GM21576 (cell line): ENCODE data around the gene PKNOX2.

Experiments
- ATAC-seq: cut with Tn5 transposase; IDR thresholded peaks from one replicate; pipeline ENCODE4 v1.9.1; 2021; ENCODE audit warnings: mild to moderate bottlenecking, moderate library complexity; ENCODE audit not compliant: unreplicated experiment

PKNOX2 gene

DNA sequence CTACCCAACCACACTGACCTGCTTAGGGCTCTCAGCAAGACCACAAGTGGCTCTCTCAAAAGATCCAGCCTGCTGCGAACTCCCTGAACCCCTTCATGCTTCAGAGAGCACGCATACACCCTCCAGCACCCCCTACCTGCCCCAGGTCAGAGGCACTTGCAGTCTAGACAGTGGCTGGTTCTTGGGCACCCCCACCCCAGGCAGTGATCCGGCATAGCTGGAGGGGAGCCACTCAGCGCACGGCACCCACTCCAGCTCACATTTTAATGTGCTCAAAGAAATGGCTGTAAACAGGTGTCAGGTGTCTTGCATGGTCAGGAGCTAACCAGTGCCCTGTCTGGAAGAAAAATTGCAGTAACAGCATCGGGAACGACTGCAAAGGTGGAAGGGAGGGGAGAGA is 140.8 kb downstream of the PKNOX2 start:
- no peak for ATAC-seq

DNA sequence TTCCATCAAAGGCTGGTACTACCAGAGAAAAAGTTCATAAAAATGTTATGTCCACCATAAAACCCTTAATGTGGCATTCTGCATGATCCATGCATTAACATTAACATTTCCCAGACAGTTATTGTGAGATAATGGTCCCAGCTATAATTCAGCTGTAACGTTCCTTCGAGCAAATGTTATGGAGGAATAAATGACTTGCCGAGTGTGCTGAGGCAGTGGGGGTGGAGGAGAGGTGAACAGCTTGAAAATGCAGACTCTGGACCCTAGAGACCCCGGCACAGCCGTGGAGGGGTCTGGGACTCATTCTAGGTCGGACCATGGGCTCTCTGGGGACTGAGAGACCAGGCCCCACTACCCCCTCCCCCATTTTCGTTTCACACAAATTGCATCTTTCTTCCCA is 141.9 kb downstream of the PKNOX2 start:
- ATAC-seq, result no peak

DNA sequence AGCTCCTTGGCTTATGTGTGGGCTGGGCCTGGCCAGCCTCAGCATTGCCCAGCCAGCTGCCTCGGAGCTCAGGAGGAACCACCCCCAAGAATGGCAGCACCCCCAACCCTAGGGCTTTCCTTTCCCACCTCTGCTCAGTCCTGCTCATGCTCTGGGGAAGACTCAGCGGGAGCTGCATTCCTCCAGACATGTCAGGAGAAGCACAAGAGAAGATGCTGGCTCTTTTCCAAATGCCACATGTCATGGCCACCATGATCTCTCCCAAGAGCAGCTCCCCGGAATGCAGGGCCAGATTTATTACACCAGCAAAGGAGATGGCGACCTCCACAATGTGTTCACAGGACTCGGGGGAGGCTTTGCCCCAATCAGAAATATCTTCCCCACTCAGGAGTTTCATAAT is 143.7 kb downstream of the PKNOX2 start:
- ATAC-seq, result no peak

DNA sequence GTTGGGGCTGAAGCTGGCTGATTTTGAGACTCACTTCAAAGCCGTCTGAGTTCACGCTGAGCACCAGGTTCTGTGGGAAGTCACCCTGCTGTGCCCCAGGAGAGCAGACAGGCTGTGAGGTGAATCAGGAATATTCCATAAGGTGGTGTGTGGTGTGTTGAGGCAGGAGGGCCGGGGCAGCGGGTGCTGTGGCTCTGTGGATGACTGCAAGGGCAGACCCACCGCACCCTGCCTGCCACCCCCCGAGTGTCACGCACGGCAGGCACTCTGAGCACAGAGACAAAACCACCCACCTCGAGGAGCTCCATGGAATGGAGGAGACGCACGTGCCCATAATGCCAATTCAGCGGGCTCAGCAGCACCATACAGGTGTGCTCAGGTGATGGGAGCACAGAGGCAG is 147.8 kb downstream of the PKNOX2 start:
- ATAC-seq, result no peak

DNA sequence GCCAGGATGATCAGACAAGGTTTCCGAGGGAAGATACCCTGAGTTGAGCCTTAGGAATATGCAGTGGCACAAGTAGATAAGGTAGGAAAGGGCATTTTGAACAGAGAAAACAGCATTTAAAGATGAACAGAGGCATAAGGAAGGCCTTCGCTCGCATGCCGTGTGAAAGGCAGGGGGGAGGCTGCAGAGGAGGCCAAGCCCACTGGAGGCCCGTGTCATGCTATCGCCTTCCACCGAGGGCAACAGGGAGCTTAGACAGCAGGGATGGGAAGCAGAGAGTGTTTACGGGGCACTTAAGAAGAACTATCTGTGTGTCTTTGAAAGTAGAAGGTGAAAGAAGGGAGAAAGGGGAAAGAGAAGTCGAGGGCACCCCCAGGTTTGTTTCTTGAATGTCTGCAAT is 148.3 kb downstream of the PKNOX2 start:
- ATAC-seq, result no peak

DNA sequence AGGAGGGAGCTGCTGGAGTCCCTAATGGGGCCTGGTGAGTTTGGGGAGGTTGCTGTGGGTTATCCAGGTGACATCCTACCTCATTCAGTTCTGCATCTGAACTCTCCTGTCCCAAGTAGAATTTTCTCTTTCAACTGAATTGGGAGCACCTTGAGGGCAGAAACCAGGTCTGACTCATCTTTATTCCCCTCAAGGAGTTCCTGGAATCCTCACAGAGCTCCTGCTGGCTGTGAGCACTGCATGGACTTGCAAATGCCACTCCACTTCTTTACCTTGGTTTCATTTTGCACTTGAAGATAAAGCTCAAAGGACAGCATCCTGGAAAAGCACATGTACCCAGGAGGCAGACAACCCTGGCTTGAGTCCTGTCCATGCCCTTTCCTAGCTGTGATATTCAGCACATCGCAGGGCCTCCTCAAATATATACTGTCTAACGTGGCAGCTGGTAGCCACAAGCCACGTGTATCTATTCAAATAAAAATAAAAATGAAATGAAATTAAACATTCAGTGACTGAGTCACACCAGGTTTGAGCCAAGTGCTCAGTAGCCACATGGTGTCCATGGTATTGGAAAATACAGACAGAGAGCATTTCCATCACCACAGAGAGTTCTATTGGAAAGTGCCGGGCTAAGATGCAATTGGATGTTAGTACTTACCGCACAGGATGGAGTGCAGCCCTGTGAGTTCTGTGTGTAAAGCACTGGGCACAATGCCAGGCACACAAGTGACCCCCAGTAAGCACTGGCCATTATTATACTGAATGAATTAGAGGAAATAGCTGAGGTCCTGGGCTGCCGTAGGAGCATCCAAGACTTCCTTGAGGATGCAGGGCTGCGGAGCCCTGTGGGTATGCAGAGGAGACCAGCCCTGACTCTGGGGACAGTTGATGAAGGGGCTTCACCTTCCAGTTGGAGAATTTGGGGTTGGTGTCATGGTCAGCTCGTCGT is 149.0 kb downstream of the PKNOX2 start:
- ATAC-seq, result no peak

DNA sequence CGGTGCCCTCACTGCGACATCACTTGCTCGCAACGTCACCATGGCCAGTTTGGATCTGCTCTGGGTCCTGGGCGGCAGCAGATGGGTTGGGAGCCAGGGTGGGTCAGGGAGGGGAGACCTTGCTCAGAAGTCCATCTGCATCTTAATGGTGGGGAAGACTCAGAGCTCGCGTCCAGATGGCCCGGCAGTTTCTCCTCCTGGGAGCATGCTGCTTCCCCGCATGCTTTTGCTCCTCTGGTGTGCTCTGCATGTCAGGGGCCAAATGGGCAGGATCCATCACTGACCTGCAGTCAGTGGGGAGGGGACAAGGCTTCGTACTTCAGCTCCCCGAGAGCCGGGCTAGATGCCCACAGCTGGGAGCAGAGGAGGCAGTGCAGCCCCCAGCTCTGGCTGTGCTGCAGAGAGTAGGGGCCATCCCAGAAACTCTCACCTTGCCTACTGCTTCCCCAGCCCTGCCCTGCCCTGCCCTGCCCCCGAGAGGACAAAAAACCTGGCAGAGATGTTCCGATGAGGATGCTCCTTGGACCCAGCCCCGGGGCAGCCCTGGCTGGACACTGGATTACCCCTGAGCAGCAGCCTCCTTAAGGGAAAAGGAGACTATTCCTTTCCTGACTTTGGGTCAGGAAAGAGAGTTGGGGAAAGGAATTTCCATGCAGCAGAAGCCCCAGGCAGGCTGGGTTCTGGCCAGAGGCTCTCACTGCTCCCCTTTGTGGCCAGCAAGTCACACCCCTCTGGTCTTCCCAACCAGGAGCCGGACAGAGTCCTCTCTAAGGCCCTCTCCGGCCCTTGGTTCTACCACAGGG is 149.9 kb downstream of the PKNOX2 start:
- no peak for ATAC-seq

DNA sequence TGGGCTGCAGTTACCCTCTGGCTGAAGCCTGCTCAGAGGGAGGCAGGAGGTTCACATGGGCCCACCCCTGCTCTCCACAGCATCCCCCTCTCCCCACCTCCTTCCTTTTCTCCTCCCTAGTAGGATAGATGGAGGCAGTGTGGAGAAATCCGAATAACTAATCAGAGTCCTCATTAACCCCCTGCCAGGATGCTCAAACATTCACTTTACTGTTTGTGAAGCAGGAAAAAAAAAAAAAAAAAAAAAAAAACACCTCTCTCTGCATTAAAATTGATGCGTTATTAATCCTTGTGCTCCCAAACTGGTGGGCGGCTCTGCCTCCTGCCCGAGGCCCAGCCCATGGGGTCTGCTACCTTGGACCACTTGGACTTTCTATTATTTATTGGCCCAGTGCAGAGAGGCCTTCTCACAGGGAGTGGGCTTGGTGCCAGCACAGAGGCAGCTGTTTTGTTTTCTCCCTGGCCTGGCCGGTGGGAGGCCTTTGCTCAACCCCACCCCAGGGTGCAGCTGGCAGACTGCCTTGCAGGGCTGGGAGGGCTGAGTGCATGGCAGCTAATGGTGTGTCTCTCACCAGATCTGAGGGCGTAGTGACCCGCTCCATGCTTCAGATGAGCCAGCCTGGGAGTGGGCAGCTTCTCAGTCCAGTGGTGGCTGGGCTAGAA is 150.7 kb downstream of the PKNOX2 start:
- ATAC-seq, result no peak

DNA sequence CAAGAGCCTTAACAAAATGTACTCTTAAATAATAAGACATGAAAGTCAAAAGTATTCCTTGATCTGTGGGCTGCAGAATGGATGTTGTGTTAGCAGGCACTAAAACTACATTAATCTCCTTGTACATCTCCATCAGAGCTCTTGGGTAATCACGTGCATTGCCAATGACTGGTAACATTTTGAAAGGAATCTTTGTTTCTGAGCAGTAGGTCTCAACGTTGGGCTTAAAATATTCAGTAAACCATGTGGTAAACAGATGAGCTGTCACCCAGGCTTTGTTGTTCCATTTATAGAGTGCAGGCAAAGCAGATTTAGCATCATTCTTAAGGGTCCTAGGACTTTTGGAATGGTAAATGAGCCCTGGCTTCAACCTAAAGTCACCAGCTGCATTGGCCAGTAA is 152.9 kb downstream of the PKNOX2 start:
- ATAC-seq, result no peak

DNA sequence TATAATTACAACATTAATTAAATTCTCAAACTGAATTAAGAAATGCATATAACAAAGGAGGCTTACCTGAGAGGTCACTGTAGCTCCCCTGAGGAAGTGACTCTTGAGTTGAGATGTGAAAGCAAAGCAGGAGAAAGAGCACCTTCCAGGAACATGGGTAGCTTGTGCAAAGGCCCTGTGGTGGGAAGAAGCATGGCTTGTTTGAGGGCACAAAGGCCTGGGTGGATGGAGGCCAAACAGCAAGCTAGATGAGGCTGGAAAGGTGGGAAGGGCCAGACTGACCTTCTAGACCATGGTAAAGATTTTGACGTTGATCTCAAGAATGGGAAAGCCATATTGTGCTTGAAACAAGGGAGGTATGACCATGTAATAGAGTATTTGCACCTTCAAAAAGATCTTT is 155.1 kb downstream of the PKNOX2 start:
- ATAC-seq, result no peak

DNA sequence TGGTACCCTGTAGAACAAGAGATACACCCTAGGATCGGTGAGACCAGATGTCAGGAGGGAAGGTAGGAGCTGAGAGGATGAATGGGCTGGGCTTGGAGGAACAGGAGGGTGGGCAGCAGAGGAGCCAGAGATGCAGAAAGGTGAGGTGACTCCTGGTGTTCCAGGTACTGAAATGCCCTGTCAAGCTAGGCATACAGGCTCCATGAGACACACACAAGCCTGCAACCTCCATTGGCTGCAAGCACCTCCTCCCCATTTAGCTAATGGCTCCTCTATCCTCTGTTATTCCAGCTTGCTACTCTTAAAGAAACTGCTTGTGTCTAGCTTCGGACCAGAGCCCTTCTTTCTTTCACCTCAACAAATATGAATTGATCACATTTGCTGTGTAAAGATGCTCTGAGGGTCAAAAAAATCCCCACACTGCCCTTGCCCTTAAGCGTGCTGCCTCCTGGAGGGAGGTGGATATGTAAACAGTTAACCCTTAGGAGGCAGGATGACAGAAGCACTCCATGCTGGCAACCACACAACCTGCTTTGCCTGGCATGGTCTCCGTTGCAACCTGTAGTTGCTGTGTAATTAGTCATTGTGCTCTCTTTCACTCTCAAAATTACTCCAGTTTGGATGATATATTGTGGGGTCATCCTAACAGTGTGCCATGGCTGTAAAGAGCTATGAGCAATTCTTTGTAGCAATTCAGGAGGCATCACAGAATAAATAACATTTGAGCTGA is 156.0 kb downstream of the PKNOX2 start:
- ATAC-seq, result no peak

DNA sequence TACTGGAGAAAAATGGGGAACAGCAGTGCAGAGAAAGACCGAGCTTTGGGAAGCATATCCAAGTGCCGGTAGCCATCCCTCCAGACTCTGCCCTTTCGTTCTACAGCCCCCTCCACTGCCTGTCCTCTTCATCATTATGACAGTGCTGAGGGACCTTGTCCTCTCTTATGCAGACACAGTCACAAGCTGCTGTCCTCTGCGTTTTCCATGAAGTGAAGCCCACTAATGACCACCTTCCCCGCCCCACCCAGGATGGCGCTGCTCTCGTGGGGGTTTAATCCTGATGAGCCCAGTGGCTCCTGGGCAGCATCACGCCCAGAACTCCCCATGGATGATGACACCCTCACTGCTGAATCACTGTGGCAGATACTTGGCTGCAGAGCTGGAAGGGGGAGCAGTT is 157.7 kb downstream of the PKNOX2 start:
- no peak for ATAC-seq

DNA sequence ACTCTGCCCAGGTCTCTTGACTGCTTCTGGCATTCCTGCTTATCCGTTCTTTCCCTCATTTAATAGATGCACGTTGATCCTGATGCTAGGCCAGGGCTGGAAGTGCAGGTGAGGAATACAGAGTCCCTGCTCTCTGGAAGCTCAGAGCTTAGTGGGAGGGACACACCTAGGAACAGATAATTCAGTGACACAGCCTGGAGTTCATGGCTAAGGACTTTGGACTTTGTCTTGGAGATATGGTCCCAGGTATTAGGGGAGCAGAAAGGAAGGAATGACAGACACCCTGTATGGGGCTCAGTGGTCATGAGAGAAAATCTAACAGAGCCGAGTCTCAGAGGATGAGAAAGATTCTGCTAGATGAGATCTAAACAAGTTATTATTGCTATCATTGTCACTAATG is 160.6 kb downstream of the PKNOX2 start:
- ATAC-seq, result no peak

DNA sequence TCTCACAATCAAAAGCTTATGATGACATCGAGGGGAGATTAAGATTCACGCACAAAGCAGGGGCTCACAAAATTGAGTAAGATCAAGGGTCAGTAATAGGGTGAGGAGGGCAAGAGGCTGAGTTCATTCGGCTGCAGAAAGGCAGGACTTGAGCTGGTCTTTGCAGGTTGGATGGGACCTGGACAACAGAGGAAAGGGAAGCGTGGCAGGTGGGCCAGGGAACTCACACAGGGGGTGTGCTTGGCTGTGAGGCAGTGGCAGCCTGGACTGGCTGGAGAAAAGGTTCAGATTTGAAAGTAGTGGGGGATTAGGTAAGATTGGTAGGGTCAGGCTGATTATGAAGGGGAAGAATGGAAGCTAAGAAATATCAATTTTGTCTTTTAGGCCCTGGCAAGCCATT is 161.6 kb downstream of the PKNOX2 start:
- ATAC-seq, result no peak

DNA sequence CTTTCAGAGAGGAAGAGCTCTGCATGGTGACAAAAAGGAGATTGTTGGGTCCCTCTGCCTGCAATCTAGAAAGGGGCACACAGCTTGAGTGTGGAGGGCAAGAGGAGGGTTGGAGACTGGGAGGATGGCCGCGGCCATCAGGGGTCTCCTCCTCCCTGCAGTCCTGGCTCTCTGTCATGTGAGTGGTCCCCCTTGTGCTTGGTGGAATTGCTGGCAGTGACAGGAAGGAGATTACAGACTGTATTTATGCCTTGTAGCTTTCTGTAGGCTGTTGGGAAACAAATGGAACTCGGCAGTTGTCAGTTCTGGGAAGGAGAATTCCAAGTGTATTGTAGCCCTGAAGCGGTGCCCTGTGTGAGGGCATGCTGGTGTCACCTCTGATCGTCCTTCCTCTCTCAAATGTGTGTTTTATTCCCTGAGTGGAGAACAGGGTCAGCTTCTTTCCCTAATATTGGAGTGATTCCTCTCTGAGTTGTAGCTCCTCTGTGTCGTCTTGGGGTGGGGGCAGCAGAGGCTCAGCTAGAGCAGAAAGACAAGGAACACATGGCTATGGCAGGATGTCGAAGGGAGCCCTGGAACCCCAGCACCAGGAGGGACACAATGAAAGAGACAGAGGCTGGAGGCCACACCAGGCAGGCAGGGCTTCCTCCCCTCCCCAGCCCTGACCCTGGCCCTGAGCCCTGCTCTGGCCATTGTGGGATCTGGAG is 163.1 kb downstream of the PKNOX2 start:
- no peak for ATAC-seq

DNA sequence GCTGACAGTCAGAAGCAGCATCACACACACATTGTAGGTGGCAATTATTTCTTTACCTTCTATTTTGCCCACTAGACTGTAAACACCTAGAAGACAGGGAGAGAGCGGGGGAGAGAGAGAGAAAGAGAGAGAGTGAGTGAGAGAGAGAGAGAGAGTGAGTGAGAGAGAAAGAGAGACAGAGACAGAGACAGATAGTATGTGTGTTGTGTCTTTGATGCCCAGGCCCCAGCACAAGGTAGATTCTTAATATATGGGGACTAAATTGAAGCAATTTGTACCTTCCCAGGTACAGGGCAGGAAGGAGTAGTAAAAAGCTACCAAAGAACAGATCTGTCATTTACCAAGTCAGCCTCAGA is 163.7 kb downstream of the PKNOX2 start:
- ATAC-seq, result no peak

DNA sequence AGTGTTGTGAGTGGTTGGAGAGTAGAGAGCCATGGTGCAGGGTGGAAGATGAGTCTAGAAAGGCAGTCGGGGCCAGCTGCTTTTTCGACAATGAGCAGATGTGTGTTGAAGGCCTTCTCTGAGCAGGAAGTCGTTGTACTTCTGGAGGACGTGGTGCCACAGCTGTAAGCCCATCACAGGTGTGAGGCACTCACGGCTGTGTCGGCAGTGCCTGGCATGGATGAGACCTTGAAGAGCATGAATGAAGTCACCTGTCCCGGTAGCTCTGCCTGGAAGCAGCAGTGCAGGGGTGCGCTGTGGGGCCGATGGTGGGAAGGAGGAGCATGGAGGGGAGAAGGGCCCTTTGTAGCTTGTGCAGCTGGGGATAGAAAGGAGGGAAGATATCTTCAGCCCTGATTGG is 165.2 kb downstream of the PKNOX2 start:
- ATAC-seq, result no peak

DNA sequence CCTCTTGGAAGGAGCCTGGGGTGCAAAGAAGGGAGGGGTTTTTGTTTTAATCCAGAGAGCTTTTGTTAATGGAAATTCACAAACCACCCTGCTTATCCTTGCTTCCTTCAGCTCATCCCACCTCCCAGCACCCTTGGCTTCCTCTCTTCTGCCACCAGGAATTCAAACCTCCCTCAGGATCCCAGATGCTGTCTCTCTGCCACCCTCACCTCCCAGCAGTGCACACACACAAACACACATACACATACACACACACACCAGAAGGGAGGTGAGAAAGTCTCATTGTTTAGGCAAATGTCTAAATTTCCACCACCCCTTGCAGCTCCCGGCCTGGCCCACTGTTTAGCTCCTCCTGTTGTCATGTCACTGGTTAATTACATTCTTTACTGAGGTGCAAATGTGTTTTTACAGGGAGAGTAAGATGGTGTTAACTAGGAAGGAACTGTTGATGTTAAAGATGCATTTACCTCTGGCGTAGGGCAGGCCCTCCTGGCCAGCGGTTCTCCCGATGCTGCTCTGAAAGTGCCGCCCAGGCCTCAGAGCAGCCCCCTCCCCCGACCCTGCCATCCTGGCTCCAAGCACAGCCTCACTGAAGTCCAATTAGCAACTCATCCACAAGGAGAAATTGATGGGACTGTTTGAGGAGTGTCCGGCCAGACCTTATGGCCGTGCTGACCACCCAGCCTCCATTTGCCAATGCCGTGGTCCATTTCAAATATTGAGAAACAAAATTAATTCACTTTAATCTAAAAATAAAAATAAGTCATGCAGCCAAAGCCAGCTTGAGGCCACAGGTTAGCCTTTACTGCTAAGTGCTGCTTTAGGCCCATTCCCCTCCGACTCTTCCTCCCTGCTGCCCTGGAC is 166.1 kb downstream of the PKNOX2 start:
- ATAC-seq, result no peak

DNA sequence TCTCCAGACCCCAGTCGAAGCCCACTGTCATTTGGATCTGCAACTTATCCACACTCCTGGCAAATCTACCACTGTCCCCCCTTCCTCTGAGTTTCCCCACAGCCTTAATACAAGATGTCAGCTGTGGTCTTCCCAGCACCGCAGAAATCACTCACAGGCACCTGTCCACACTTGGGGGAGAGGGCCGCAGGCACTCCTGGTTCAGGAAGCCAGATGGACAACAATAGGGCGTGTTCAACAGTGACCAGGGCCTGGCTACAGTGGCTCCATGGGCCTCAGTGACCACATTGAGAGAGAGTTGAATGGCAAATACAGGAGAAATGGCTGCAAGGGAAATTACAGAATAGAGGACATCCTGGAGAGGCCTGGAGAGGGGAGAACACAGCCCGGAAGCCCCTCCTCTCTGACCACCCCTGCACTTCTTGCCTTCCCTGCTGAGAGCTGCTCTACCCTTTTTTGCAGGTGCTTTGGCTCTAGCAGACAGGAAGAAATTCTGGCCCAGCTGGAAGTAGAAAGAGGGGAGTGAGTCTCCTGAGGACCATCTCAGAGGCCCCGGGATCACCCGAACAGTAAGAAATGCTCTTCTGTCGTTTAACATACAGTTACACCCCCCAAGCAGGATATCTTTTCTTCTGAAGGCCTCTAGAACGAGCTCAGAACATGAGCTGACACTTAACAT is 166.9 kb downstream of the PKNOX2 start:
- ATAC-seq, result no peak
